Measurements from ENCODE around the gene TDP2.
"Not testable (repeated sequence)": the region's sequence is repeated elsewhere in the genome, so short reads cannot be mapped to it uniquely, and the experiment has no call there.

Gene TDP2

GRCh38 chr6:24666641-24667377 lies at the start of gene TDP2, which contains the start of gene ACOT13:
TSS of gene TDP2 (minus strand) at chr6:24666899. CDS start at chr6:24666862, 37 bp downstream.
TSS of gene ACOT13 (plus strand) at chr6:24667077. CDS start at chr6:24667264, 187 bp downstream.
- DNase-seq: peak; percentile 90

GRCh38 chr6:24710519-24711303 lies 44.0 kb upstream of the TDP2 start:
- DNase-seq: no peak

- no peak for DNase-seq
Observed at GRCh38 chr6:24709014-24709711, 42.5 kb upstream of the TDP2 start.

- no peak for DNase-seq
Observed at GRCh38 chr6:24708612-24709011, 41.9 kb upstream of the TDP2 start.

GRCh38 chr6:24704468-24704867 lies 37.8 kb upstream of the TDP2 start:
- DNase-seq: no peak

GRCh38 chr6:24702720-24703282 lies 36.1 kb upstream of the TDP2 start:
- no peak for DNase-seq

- no peak for DNase-seq
Observed at GRCh38 chr6:24699521-24700359, 33.0 kb upstream of the TDP2 start.

- no peak for DNase-seq
Observed at GRCh38 chr6:24696097-24696496, 29.4 kb upstream of the TDP2 start.

GRCh38 chr6:24695635-24696034 lies 28.9 kb upstream of the TDP2 start:
- not testable (repeated sequence) for DNase-seq

- DNase-seq: no peak
Observed at GRCh38 chr6:24694198-24694597, 27.5 kb upstream of the TDP2 start.

- DNase-seq: no peak
Observed at GRCh38 chr6:24692848-24693592, 26.3 kb upstream of the TDP2 start.

GRCh38 chr6:24692415-24692814 lies 25.7 kb upstream of the TDP2 start:
- DNase-seq: no peak

- no peak for DNase-seq
Observed at GRCh38 chr6:24692003-24692402, 25.3 kb upstream of the TDP2 start.

- DNase-seq: no peak
Observed at GRCh38 chr6:24691550-24691949, 24.9 kb upstream of the TDP2 start.

- DNase-seq: no peak
Observed at GRCh38 chr6:24690593-24690992, 23.9 kb upstream of the TDP2 start.

GRCh38 chr6:24689964-24690363 lies 23.3 kb upstream of the TDP2 start:
- DNase-seq: no peak

- DNase-seq: no peak
Observed at GRCh38 chr6:24686946-24687345, 20.2 kb upstream of the TDP2 start.

GRCh38 chr6:24686408-24686807 lies 19.7 kb upstream of the TDP2 start:
- no peak for DNase-seq

- DNase-seq: no peak
Observed at GRCh38 chr6:24683297-24684296, 16.9 kb upstream of the TDP2 start.

GRCh38 chr6:24680582-24680981 lies 13.9 kb upstream of the TDP2 start:
- DNase-seq: no peak
